Body of pancreas (tissue), 4 donors: ENCODE data around the gene WDR18.

ENCODE experiments used
- CTCF ChIP-seq, 7 experiments: fragments of 450-650 bp in 4 of 7; fragments of 200-600 bp in 3 of 7; sonication (generic) in 3 of 7; IDR thresholded peaks; one replicate each; pipeline ENCODE4 v1.5.1; 2016 to 2019; ENCODE audit warnings: antibody characterized with exemption in 7 of 7
- POLR2A ChIP-seq, 3 donors: fragments of 450-650 bp; IDR thresholded peaks; one replicate each; pipeline ENCODE4 v1.6.1; 2016; ENCODE audit warnings: antibody characterized with exemption in 3 of 3, mild to moderate bottlenecking in 2 of 3

DNA sequence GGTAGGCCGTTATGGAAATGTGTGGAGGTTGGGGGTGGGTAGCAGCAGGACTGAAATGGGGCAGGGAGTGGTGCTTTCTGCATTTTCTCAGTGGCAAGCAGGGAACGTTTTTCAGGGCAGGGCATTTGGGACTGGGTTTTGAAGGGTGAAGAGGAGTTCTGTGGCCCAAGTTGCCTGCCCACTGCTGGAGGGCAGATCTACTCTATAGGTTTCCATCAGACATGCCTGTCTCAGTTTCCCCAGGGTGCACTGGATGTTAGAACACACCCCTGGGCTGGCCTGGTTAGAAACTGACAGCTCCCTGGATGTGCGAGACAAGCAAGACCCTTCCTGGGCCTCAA lies 15.2 kb downstream of the WDR18 start:
- TF ChIP-seq CTCF (IDR thresholded peaks at IDR 0.05) (no peak), POLR2A (IDR thresholded peaks at IDR 0.05) (no peak)
